ENCODE measurements around the gene MRPS16.
A peak's percentile ranks its signal among the peaks of the same experiment; 100 is the strongest.
"Not testable (repeated sequence)": the region's sequence is repeated elsewhere in the genome, so short reads cannot be mapped to it uniquely, and the experiment has no call there.

The MRPS16 gene

DNA sequence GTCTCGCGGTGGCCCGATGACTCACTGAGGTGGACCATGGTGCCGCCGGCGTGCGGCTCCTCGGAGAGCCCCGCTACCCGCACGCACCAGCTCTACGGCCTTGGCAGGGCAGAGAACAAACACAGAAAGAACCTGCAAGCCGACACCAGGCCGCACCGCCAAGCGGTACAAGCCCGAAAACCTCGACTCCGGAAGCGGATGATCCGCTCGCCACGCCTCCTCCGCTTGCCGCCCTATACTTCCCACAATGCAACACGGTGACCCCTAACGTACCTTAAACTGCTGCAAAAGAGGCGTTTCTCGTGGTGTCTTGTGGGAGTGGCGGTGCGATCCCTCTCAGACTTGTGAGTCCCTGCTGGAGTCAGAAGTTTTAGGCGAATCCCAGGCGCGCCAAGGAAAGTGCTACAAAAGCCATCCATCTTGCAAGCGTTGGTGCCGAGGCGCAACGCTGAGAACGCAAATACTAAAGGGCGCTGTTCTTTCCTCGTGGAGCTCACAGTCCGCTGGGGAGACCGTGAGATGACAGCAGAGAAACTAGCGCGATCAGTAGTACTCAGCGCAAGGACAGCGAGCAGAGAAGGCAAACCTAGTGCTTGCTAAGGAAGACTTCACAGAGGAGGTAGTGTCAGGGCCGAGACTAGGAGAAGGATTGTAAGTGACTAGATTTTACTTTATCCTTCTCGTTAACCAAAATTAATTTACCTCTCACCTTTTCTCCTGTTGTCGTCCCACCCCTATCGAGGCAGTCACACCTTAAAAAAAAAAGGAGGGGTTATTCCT lies at the start of gene MRPS16:
MRPS16 (minus strand) TSS at position 200 of the 780 bp plus-strand sequence; CDS start at position 38, 162 bp downstream.
- DNase-seq (ENCODE audit: low read depth) = peak; percentile 81

DNA sequence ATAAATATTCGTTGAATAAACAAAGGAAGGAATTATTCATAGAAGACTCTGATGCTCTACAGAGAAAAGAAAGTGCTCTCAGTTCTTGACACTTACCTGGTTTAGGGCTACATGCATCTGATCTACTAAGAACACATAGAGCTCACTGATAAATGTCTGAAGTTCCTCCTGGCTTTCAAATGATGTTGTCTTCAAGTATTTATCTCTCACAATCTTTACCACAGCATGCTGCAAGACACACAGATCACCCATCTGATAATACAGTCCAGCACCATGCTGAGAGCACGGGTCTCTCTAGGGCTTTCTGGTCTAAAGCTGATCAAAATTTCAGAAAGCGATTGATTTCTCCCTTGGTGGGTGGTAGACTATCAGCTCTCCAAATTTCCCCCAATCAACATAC lies 44.5 kb upstream of the MRPS16 start:
- no peak for DNase-seq (ENCODE audit: low read depth)

DNA sequence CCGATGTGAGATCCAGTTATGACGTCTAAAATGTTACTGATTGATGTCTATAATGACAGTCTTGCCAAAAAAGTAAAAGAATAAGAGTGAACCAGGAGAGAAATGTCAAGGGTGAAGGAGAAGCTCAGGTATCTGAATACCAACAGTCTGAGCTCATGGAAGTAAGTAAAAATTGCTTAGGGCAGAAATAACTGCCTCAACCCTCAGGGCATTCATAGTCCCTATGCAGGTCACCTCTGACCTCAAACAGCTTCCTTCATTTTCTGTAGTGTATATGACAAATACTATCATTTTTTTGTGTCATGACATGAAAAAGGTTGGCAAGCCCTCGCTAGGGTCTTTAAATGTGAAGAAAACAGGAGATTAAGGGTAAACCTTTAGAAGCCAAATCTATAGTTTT lies 41.0 kb upstream of the MRPS16 start:
- no peak for DNase-seq (ENCODE audit: low read depth)

DNA sequence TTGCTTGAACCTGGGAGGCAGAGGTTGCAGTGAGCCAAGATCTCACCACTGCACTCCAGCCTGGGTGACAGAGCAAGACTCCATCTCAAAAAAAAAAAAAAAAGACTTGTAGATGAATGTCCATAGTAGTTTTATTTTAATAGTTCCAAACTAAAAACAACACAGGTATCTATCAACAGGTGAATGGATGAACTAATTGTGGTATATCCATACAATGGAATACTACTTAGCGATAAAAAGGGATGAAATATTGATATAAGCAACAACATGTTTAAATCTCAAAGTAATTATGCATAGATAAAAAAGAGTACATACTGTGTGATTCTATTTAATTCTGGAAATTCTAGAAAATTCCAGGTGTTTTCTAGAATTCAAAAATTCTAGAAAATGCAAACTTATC lies 37.5 kb upstream of the MRPS16 start:
- DNase-seq (ENCODE audit: low read depth) = no peak

DNA sequence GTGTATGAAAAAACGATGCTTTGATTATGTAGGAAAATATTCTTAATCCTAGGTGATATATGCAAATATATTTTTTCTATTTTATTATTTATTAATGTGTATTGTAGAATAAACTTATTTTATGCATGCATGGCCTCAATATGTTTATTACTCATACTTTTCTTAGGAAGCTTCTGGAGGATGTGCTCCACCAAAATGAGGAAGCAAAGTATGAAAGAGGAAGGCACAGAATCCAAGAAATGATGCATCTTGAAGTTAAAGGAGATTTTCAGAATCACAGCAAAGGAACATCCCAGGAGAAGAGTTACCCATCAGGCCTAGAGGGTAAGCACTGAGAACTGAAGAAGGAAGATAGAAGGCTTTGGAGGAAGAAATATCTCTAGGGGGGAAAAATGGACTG lies 35.0 kb upstream of the MRPS16 start:
- no peak for DNase-seq (ENCODE audit: low read depth)

DNA sequence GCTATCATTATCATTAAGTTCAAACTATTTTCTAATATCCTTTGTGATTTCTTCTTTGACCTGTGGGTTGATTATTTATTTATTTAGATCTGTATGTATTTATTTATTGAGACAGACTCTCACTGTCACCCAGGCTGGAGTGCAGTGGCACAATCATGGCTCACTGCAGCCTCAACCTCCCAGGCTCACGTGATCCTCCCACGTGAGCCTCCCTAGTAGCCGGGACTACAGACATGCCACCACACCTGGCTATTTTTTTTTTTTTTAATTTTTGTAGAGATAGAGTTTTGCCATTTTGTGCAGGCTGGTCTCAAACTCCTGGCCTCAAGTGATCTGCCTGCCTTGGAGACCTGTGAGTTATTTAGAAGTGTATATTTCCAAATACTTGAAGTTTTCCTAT lies 28.7 kb upstream of the MRPS16 start:
- DNase-seq (ENCODE audit: low read depth) = no peak

DNA sequence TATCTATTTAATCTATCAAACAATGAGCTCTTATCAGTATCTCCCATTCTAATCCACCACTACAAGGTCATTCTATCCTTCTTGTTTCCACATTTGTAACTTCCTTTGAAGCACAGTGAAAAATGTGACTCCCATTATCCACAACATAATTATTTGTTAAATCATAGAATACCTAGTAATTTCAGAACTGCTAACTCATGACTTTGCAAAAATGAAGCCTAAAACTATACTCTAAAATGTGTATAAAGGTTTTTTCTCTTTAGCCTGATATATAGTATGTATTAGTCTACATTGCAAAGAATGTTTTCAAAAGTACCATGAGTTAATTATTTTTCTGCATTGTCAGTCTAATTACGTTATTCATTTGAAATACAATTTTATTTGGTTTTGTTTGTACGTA lies 12.0 kb upstream of the MRPS16 start:
- DNase-seq (ENCODE audit: low read depth) = no peak

DNA sequence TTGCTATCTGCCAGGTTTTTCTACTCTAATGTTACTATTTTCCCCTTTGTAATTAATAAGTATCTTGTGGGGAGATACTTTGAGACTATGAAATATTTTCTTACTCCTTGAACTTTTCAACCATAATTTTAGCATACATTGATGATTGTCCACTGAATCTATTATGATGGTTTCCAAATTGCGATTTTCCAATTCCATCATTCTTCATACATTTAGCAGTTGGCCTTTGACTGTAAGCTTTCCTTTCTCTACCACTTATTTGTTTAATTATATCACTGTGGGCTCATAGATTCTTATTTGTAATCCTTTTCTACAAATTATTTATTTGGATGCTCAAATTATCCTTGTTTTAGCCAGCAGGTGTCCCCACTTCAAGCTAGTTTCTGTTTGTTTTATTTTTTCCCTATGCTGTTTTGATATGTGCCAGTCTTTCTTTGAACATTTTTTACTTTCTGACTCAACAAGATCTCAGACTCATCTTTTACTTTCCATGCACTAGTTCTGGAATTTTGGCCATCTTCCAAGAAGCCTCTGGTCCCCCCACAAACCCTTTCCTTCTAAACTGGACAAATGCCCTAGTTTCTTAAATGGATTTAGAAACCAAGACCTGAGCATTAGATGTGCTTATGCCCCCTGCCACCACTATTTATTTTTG lies 11.4 kb upstream of the MRPS16 start:
- DNase-seq (ENCODE audit: low read depth) = no peak

DNA sequence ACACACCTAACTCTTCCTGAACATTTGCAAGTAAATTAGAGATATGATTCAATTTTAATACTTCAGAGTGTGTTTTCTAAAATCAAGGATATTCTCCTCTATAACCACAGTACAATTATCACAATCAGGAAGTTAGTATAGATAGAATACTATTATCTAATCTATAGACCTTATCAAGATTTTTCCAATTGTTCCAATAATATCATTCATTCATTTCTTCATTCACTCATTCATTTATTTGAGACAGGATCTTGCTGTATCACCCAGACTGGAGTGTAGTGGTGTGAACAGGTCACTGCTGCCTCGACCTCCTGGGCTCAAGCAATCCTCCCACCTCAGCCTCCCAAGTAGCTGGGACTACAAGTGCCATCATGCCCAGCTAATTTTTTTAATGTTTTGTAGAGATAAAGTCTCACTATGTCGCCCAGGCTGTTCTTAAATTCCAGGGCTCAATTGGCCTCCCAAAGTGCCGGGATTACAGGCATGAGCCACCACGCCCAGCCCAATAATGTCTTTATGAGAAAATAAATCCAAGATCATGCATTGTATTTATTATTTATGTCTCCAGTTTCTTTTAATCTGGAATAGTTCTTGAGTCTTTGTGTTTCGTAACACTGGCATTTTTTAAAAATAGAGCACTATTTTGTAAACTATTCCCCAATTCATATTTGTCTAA lies 10.6 kb upstream of the MRPS16 start:
- no peak for DNase-seq (ENCODE audit: low read depth)

DNA sequence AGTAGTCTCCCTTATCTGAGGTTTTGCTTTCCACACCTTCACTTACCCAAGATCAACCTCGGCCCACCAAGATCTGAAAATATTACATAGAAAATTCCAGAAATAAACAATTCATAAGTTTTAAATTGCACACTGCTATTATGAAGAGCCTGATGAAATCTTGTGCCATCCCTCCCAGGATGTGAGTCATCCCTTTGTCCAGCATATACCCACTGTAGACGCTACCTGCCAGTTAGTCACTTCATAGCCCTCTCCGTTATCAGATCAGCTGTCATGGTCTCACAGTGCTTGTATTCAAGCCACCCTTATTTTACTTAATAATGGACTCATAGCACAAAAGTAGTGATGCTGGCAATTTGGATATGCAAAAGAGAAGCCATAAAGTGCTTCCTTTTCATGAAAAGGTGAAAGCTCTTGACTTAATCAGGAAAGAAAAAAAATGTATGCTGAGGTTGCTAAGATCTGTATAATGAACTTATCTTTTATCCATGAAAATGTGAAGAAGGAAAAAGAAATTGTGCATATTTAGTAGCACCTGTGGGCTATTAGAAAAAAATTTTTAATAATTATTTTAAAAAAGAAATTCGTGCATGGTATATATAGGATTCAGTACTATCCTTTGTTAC lies 9.8 kb upstream of the MRPS16 start:
- no peak for DNase-seq (ENCODE audit: low read depth)

DNA sequence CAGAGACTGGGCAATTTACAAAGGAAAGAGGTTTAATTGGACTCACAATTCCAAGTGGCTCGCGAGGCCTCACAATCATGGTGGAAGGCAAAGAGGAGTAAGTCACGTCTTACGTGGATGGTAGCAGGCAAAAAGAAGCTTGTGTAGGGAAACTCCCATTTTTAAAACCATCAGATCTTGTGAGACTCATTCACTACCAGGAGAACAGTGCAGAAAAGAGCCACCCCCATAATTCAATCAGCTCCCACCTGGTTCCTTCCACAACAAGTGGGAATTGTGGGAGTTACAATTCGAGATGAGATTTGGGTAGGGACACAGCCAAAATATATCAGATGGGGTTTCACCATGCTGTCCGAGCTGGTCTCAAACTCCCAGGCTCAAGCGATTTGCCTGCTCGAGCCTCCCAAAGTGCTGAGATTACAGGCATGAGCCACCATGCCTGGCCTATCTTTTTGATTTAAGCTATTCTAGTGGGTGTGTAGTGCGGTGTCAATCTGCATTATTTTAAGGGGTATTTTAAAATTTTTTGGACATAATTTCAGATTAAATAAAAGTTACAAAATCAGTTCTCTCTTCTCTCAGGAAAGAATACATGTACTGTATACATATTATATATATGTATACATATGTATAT lies 9.0 kb upstream of the MRPS16 start:
- no peak for DNase-seq (ENCODE audit: low read depth)

DNA sequence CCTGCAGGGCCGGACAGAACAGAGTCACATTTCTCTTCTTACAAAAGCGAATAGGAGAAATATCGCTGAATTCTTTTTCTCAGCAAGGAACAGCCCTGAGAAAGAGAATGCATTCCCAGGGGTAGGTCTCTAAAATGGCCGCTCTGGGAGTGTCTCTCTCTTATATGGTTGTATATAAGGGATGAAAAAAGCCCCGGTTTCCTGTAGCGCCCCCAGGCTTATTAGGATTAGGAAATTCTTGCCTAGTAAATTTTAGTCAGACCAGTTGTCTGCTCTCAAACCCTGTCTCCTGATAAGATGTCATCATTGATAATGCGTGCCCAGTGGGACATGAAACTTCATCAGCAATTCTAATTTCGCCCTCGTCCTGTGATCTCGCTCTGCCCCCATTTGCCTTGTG lies 6.2 kb upstream of the MRPS16 start:
- not testable (repeated sequence) for DNase-seq (ENCODE audit: low read depth)

DNA sequence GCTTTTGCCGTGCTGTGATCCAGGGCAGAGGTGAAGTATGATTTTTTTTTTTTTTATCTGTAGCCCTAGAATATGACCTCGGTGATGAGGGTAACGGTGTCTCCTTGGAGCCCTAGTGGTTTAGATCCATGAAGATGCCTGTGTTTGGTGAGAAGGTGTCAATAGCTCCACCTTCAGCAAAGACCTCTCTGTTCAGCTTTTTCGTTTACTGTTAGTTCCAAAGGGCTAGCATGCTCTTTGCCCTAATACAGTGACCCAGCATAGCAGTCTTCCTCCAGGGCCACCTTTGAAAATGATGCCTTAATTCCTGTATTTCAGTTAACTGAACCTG lies 746 bp upstream of the MRPS16 start:
- no peak for DNase-seq (ENCODE audit: low read depth)

DNA sequence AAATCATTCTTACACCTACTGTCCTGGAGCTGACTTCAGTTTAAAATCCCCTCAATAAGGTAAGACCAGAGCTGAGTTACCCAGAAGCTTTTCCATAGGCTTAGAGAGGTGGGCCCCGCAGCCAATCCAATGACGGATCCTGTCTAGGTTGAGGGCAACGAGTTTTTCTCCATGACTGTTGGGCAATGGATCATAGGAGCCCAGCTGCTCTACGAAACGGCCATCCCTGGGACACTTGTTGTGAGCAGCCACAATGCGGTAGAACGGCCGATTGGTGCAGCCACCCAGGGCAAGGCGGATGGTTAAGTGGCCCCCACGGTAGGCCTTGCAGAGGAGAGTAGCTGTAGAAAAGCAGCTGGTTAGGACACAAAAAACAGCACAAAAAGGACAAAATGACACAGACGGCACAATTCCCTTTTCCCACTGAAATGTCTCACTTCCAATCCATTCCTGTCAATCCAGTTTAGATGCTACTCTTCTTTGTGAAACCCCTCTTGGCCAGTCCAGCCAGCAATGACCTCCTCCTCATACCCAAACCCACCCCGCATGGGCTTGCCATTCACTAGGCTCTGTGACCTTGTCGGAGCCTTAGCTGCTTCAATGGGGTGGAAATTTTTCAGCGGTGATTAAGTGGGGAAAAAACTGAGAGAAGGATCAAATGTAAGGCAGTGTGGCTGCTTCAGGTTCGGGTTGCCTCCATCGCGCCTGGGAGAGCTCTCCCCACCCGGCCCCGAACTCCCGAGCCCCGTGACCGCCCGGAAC lies 580 bp downstream of the MRPS16 start:
- no peak for DNase-seq (ENCODE audit: low read depth)

DNA sequence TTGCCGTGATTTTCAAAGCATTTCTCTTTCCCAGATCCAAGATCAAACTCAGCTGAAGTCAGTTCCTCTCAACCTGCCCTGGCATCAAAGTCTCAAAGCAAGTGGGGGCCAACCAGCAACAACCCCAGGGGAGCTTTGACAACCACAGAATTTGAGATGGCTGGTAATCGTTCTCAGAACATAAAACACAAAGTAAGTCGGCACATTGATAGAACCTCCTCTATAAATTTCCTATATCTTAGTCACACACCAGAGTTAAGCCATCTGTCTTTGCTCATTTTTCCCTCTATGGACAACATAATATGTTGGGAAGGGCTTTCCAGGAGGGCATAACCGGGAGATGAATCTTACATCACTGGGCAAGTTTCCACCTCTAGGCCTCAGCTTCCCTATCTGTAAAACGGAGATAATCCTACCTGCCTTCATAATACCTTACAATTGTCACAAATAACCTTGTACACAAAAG lies 4.2 kb downstream of the MRPS16 start:
- DNase-seq (ENCODE audit: low read depth) = no peak

DNA sequence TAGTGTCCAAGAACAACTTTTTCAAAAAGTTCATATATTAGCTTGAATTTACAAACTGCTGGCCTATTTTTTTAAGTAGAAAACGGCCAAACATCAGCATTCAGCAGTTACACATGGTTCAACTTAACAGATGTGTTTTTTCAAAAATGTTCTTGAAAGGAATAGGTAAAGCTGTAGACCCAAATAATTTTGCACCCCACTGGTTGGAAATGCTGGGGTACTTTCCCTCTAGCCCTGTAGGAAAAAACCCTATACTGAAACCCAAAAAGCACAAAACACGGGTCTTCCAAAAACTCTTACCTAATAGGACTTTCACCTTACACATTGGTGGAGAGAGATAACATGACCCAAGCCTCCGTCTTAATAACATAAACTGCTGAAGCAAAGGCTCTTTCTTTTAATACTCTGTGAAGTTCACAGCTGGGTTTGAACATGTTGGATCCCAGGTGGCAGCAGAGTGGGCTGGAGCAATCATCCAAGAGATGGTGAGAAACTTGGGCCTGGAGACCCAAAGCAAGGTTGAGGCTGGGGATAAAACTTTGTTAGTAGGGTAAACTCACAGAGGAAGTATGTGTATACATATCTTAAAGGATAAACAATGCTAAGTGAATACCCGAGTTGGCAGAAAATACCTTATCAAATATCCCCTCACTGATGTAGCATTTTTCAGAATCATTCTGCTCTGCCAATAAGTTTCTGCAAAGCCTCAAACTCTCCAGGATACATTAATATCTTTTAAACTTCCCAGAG lies 4.8 kb downstream of the MRPS16 start:
- DNase-seq (ENCODE audit: low read depth) = no peak

DNA sequence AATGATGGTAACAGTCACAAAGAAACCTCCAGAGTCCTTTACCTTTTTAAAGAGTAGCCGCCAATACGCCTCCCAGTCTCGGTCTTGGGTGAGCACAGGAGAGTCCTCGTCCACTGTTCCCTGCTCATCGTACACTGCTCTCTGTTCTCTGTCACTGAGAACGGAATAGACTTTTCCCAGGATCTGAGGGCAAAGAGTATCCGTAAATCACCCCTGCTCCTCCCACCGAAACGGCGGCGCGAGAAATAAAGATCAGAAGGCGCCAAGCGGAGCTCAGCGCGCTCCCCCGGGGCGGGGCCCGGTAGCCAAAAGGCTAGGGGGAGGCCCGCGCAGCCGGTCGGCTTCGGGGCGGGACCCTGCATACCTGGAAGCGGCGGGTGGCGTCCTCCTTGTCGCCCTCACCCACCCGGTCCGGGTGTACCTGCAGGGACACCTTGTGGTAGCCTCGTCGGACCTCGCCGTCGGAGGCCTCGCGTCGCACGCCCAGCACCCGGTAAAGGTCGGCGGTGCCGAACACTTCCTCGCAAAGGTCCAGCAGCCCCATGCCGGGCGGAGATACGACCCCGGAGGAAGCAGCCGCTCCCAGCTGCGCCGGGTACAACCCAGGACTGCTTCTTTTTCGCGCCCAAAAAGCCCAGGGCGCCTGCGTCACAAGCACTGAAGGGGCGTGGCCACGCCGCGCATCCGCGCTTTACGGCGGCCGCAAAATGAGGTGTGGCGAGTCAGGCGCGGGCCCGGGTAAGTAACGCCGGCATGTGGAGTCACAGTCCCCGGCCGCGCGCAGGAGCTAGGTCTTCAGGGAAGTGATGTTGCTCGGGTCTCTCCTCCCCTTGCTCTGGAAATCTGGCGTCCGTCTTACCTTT lies 5.6 kb downstream of the MRPS16 start, which contains the start of gene DNAJC9:
DNAJC9 (minus strand) TSS at position 610 of the 863 bp plus-strand sequence; CDS start at position 544, 66 bp downstream.
- DNase-seq (ENCODE audit: low read depth) = peak; percentile 95

DNA sequence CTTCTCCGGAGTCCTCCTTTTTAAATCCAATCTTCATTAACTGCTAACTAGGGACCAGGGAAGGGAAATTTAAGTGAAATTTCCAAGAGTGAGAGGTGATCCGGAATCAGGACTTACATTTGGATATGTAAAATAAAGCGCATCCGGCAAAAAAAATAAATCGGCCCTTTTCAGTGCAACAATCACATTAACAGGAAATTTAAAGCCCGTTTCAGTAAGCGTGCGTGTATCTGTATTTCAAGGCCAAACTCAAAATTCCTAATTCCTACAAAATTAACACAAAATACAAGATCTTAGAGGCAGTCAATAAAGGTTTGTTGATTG lies 6.2 kb downstream of the MRPS16 start:
- DNase-seq (ENCODE audit: low read depth) = no peak

DNA sequence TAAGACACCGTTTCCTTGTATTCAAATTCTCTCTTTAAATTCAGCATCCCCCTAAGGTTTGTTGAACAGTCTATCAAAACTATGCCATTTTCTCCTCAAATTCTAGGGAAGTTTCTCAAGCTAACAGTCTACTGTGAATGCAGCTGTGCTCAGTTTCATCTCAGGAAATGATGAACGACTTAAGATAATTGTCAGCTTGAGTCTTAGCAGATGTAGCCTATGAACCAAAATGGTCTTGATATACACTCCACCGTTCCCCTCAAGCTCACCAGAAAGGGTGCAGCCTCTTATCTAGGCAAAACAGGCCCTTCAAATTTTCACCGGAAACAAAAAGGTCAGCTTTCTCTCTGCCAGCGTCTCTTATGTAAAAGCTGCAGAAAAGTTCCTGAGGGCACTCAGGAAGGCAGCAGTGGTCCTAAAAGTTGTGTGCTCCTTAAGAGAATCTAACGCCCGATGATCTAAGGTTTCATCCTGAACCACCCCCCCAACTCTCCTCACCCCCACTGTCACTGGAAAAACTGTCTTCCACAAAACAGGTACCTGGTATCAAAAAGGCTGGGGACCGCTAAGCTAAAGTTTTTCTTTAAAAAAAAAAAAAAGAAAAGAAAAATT lies 7.5 kb downstream of the MRPS16 start:
- no peak for DNase-seq (ENCODE audit: low read depth)

Data from stimulated activated CD8-positive, alpha-beta memory T cell treated with anti-CD3 and anti-CD28 coated beads, Interleukin-7, amount 100 ng/mL, for 24 hours (primary cell).